Memory B cell (primary cell): ENCODE data around the gene ARL3.

Experiments
- ATAC-seq: fragments of 150-1000 bp; cut with Tn5 transposase; 2 replicates; pipeline ENCODE4 v1.10.0; 2021; ENCODE audit warnings: low read depth, mild to moderate bottlenecking, moderate library complexity
- DNase-seq, 2 donors: peaks; one replicate each; pipeline ENCODE4 v3.0.0; 2022; ENCODE audit warnings: low spot score in 2 of 2
- H3K27ac Mint-ChIP-seq: one replicate; pipeline ENCODE4 v1.8.0; 2022; ENCODE audit warnings: mild to moderate bottlenecking, moderate library complexity, mixed read lengths
- H3K27me3 Mint-ChIP-seq: one replicate; pipeline ENCODE4 v1.8.0; 2022; ENCODE audit warnings: mixed read lengths
- H3K36me3 Mint-ChIP-seq: one replicate; pipeline ENCODE4 v1.8.0; 2022; ENCODE audit warnings: mild to moderate bottlenecking, mixed read lengths
- H3K4me1 Mint-ChIP-seq: one replicate; pipeline ENCODE4 v1.8.0; 2022; ENCODE audit warnings: mixed read lengths
- H3K4me3 Mint-ChIP-seq: one replicate; pipeline ENCODE4 v1.8.0; 2022; ENCODE audit warnings: mild to moderate bottlenecking, moderate library complexity, mixed read lengths
- H3K9me3 Mint-ChIP-seq: one replicate; pipeline ENCODE4 v1.8.0; 2022; ENCODE audit warnings: mixed read lengths

ARL3 gene

DNA sequence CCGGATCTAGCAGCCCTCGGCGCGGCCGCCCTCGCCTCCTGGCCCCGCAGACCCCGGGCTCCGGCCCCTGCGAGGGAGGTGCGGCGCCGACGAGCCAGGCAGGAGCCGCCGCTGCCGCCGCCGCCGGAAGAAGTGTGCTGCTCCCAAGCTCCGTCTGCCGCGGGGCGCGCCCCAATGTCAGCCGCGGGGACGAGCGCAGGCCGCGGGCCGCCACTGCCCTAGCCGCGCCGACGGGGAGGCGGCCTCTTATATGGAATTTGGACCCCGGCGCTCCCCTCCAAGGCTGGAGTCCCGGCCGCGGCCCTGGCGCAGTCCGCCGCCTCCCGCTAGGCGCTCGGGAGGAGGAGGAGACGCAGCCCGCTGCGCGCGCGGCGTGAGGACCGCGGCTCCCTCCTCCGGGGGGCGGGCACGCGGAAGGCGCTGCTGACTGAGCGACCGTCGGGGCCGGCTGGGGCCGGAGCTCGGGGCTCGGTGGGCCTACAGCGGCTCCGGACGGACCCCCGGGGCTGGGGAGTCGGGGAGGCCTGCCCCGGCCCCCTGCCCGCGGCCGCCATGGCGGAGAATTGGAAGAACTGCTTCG lies 70.0 kb downstream of the ARL3 start, which contains the start of gene TRIM8:
TSS of gene TRIM8 (plus strand) at position 414 of the 580 bp plus-strand sequence. CDS start at position 553, 139 bp downstream.
- Mint-ChIP-seq H3K36me3 (peaks cover 2% of the 10 kb centered on the region), H3K27me3 (no peaks in the 10 kb centered on the region), H3K4me3 (peak within 1 kb of the TSS; percentile 96), H3K27ac (peak within 1 kb of the TSS; percentile 97), H3K4me1 (peaks cover 32% of the 10 kb centered on the region), H3K9me3 (no peaks in the 10 kb centered on the region)
- no peak for ATAC-seq
- peak; percentile 41 to 71 for DNase-seq

DNA sequence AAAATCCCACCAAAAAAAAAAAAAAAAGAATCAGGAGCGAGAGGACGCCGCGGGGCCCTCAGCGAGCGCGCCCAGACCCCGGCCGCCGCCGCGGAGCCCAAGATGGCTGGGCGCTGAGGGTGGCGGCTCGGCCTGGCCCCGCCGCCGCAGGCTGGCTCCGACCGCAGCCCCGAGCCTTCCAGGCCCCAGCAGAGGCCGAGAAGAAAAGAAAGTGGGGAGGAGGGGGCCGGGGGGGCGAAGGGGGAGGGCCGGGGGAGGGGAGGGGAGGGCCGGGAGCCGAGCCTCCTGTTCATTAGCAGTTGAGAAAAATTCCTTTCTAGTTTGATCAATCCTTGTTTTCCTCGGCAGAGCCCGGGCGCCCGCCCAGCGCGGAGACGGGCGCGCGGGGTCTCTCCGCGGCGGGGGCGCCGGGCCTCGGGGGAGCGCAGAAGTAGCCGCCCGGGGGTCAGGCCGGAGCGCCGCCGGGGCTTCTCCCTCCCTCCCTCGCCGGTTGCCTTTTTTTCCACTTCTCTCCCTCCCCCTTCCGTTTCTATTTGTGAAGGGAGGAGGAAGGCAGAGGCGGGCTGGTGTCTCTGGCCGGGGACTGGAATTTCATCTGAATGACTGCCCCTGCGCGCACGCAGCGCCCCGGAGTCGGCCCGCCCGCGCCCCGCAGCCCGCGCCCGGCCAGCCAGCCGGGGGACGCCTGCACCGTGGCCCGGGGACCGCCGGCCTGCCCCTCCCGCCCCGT lies 70.7 kb downstream of the ARL3 start:
- peak overlapping the region; percentile 84 for H3K27ac Mint-ChIP-seq
- H3K4me1 Mint-ChIP-seq, result peaks cover 25% of the 10 kb centered on the region
- H3K27me3 Mint-ChIP-seq, result no peaks in the 10 kb centered on the region
- no peaks in the 10 kb centered on the region for H3K9me3 Mint-ChIP-seq
- ATAC-seq (no peak), DNase-seq (no peak)
- H3K4me3 Mint-ChIP-seq, result peak overlapping the region; percentile 93
- peaks cover 2% of the 10 kb centered on the region for H3K36me3 Mint-ChIP-seq

DNA sequence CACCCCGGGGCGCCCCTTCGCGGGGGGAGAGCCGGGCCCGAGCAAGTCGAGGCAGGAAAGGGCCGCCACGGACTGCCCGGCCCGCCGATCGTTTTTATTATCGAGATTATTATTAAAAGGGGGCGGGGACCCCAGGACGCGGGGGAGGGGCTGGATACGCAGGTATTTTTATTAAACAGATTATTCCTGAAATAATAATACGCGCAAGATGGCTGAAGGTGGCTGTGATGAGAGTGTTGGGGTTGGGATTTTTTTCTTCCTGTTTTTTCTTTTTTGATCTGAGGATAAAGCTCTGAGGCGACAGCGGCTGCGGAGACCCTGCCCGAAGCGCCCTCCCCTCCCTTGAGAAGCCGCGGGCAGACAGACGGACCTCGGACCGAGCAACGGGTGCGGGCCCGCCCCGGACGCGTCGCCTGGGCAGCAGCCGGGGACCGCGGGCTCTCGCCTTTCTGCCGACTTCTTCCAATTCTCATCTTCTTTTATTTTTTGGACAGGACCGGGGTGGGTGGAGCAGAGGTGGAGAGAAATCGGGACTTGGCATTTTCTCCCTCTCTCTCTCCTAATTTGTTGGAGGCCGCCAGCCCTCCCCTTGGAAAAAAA lies 71.4 kb downstream of the ARL3 start:
- H3K9me3 Mint-ChIP-seq, result no peaks in the 10 kb centered on the region
- H3K36me3 Mint-ChIP-seq, result peaks cover 2% of the 10 kb centered on the region
- peak overlapping the region; percentile 93 for H3K4me3 Mint-ChIP-seq
- no peaks in the 10 kb centered on the region for H3K27me3 Mint-ChIP-seq
- ATAC-seq (no peak), DNase-seq (peak; percentile 37 to 41)
- peak overlapping the region; percentile 84 for H3K27ac Mint-ChIP-seq
- H3K4me1 Mint-ChIP-seq, result peaks cover 19% of the 10 kb centered on the region

DNA sequence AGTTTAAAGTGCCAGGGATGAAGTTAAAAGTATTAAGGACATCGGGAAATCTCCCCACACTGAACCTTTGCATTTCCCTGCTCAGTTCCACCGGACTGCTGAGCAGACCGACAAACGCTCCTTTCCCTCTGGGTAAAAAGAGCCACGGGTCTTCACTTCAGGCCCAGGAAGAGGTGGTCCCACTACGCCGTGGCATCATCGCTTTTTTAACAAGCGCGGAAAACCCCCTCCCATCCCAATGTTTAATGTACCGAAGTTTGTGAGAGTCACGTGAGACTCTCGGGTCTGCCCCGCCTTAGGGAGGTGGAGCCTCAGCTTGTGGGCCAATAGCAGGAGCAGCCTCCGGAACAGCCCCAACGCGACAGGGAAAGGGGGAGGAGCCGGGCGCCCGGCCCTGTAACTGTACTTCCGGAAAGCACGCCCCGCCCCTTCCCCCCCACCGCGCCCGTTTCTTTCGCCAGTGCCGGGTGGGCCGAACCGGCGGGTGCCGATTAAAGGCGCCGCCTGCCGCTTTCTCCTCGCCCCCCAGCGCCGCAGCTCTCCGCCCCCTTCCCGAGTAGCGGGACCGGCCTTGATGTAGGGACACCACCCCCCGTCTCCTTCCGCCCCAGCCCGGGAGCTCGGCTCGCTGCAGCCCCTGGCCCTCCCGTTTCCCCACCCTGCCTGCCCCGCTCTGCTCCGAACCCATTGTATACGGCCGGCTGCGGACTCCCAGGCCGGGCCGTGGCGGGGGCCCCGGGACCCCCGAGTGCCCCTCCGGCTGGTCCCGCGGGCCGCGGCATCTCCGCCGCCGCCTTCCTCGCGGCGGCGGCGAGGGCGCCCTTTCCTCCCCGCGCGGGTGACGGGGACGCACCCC lies 72.1 kb downstream of the ARL3 start:
- Mint-ChIP-seq H3K9me3 (no peaks in the 10 kb centered on the region), H3K36me3 (peaks cover 2% of the 10 kb centered on the region), H3K27me3 (no peaks in the 10 kb centered on the region), H3K4me3 (peak overlapping the region; percentile 93), H3K27ac (peak overlapping the region; percentile 94), H3K4me1 (peaks cover 13% of the 10 kb centered on the region)
- DNase-seq (peak; percentile 83 to 92), ATAC-seq (peak; percentile 70)

DNA sequence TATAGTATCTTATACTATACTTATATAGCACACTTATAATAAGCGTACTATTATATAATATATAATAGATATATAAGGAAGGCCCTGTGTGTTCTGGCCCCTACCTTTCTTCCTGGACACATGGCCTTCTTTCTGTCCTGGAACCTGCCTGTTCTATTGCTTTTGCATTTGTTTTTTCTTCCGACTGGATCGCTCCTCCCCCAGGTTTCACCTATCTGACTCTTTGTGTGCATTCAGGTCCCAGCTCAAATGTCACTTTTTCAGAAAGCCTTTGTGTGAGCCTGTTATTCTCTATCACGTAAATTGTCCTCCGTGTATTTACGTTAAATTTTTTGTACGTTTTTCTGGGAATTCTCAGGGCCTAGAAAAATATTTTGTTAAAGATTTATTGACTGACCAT lies 72.8 kb downstream of the ARL3 start:
- Mint-ChIP-seq H3K4me3 (peak overlapping the region; percentile 88), H3K27ac (peak overlapping the region; percentile 94), H3K4me1 (peaks cover 8% of the 10 kb centered on the region), H3K9me3 (no peaks in the 10 kb centered on the region), H3K36me3 (peaks cover 2% of the 10 kb centered on the region), H3K27me3 (no peaks in the 10 kb centered on the region)
- ATAC-seq (no peak), DNase-seq (no peak)

DNA sequence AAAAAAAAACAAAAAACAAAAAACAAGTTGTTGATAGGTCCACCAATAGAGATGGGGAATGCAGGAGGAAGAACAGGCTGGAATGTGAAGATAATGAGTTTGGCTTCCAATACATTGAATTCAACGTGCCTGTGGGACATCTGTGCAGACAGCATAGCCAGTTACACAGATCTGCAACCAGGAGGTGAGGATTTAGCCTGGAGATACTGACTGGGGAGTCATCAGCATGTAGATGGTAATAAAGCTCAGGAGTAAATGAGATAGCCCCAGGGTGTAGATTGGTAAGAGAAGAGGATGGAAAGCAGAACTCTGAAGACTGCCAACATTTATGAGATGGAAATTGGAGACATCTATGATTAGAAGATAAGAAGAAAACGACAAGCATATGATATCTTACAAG lies 74.7 kb downstream of the ARL3 start:
- Mint-ChIP-seq H3K9me3 (no peaks in the 10 kb centered on the region), H3K36me3 (no peaks in the 10 kb centered on the region), H3K27me3 (no peaks in the 10 kb centered on the region), H3K27ac (no peak overlapping the region), H3K4me1 (peaks cover 11% of the 10 kb centered on the region), H3K4me3 (no peak overlapping the region)
- DNase-seq (no peak), ATAC-seq (no peak)

DNA sequence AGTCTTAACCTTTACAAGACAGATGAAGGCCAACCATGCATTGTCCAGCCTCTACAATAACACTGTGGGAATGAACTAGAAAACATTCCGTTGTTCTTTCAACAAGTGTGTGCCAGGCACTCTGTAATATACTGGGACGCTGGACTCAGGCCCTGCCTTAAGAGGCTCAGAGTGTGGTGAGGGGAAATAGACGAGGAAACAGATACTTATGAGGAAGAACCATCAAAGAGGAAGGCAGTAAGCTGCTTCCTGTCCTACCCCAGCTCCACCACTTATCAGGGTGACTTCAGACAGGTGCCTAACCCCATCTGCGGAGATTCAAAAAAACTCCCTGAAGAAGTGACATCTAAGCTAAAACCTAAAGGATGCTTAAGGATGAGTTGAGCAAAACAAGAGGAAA lies 78.8 kb downstream of the ARL3 start:
- Mint-ChIP-seq H3K36me3 (peaks cover 7% of the 10 kb centered on the region), H3K4me1 (peaks cover 15% of the 10 kb centered on the region), H3K27ac (peak overlapping the region; percentile 85), H3K9me3 (no peaks in the 10 kb centered on the region), H3K27me3 (no peaks in the 10 kb centered on the region), H3K4me3 (no peak overlapping the region)
- ATAC-seq (peak; percentile 97), DNase-seq (peak in 1 of 2 donors; percentile 25)

DNA sequence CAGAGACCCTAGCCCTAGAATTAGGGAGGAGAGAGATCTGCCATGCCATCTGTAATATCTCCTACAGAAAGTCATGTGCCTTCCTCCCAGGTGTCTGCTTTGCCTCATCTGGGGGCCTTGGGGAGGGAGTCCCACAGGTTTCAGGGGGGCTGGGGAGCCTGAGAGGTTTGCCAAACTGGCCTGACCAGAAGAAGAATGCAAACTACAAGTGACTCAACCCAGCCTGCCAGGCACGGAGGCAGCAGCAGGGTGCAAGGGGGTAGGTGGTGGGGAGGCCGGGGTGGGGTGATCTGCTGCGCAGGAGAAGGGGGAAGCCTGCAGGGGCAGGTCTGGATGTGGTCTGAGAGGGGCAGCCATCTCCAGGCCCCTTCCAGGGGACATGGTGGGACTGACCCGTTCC lies 79.5 kb downstream of the ARL3 start:
- Mint-ChIP-seq H3K4me3 (no peak overlapping the region), H3K9me3 (no peaks in the 10 kb centered on the region), H3K4me1 (peaks cover 15% of the 10 kb centered on the region), H3K27ac (peak overlapping the region; percentile 62), H3K36me3 (peaks cover 7% of the 10 kb centered on the region), H3K27me3 (no peaks in the 10 kb centered on the region)
- DNase-seq (no peak), ATAC-seq (no peak)

DNA sequence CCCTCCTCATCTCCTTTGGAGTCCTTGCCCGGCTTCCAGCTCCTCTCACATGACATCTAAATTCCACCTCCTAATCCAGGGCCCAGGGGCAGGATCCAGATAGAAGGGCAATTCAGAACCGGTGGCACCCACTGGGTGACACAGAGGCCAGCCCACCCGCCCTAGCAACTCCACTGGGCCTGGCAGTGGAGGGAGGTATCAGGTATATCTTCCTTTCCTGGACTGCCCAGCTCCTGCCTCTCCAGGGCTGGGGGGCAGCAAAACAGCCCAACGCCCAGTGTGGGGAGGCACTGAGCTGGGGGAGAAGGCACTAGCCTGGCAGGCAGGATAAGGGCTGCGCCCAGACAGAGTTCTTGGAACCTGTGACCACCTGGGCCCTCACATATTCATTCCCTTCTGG lies 80.3 kb downstream of the ARL3 start:
- Mint-ChIP-seq H3K9me3 (no peaks in the 10 kb centered on the region), H3K4me3 (no peak overlapping the region), H3K27me3 (no peaks in the 10 kb centered on the region), H3K4me1 (peaks cover 15% of the 10 kb centered on the region), H3K27ac (no peak overlapping the region), H3K36me3 (peaks cover 7% of the 10 kb centered on the region)
- no peak for ATAC-seq
- DNase-seq, result no peak

DNA sequence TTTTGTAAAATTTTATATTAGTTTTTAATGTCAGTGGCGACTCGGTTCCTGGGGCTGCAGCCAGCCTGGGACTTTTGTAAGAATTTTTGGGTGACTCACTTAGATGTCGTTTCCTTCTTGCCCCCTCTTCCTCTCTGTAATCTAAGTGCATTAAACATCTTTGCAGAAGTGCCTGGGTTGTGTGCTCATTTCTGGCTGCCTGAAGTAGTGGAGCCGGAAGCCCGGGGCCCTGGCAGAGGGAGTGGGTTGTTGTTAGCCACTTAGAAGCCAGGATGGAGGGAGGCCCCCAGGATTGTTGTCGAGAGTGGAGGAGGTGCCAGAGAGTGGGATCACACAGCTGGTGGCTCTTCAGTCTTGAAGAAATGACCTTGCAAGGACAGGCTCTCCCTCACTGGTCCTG lies 80.9 kb downstream of the ARL3 start:
- Mint-ChIP-seq H3K9me3 (no peaks in the 10 kb centered on the region), H3K4me3 (no peak overlapping the region), H3K27ac (no peak overlapping the region), H3K4me1 (peaks cover 15% of the 10 kb centered on the region), H3K27me3 (no peaks in the 10 kb centered on the region), H3K36me3 (peaks cover 7% of the 10 kb centered on the region)
- ATAC-seq (no peak), DNase-seq (no peak)

DNA sequence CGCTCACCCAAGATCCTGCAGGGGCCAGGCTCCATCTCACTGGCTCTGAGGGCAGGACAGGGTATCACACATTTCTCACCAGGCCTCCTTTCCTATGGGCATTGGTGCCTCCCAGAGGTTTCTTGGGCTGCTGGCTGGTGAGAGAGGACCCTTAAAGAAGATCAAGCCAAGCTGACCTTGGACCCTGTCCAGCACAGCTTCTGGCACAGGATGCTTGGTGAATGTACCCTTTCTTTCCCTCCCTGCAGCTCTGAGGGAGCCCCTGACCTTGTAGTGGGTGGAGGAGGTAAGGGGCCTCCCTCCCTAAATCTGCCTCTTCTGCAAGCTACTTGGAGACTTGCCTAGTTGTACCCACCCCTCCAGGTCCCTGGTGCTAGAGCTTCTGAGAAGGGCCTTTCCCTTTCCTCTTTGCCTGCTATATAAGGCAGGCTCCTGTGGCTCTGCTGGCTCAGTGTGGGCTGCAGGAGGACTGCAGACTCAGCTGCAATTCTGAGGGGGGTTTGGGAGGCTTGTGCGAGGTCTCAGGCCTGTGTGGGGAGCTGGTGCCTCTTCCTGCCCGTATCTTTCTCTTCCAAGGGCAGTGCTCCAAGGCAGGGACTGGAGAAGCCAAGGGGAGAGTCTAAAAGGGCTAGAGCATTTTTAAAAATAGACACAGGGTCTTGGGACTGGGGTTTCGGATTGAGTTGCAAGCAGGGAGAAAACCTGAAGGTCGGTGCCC lies 81.6 kb downstream of the ARL3 start:
- H3K4me1 Mint-ChIP-seq, result peaks cover 15% of the 10 kb centered on the region
- peaks cover 7% of the 10 kb centered on the region for H3K36me3 Mint-ChIP-seq
- no peaks in the 10 kb centered on the region for H3K9me3 Mint-ChIP-seq
- DNase-seq, result no peak
- no peaks in the 10 kb centered on the region for H3K27me3 Mint-ChIP-seq
- peak overlapping the region; percentile 18 for H3K27ac Mint-ChIP-seq
- no peak overlapping the region for H3K4me3 Mint-ChIP-seq
- no peak for ATAC-seq

DNA sequence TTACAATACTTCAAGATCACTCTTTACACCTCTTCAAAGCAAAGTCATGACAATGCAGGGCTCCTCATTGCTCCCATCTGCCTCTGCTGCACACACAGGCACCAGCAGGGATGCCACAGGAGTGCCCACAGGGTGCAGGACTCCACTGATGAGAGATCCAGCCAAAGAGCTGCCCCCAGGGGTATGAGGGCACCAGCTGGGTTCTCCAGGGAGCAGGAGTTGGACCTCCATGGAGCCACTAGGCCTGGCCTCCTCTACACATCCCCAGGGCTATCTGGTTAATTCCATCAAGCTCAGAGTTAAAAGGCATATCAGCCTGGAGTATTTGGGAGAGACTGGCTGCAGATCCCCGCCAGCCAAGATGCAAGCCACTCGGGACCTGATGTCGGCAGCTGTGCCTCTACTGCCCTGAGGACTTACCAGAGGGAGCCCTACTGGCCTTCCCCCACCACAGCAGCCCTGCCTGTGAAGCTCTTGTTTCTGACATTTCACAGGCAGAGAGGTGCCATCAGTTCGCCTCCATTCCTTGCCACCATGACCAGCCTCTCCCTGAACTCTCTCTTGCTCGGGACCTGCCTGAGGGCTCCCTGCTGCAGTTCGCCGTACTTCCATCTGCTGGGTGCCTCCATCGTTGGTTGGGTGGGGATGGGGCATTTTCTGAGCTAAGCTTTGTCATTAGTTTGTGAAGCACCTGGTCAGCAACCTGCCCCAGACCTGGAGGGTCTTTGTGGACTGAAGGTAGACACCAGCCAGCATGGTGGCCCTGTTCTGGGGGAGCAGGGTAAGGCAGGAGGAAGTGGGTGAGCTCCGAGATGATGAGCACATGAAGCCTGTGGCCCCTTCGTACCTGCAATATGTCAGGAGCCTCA lies 82.4 kb downstream of the ARL3 start:
- Mint-ChIP-seq H3K27me3 (no peaks in the 10 kb centered on the region), H3K27ac (peak overlapping the region; percentile 18), H3K4me1 (peaks cover 15% of the 10 kb centered on the region), H3K9me3 (no peaks in the 10 kb centered on the region), H3K36me3 (peaks cover 9% of the 10 kb centered on the region), H3K4me3 (no peak overlapping the region)
- no peak for ATAC-seq
- no peak for DNase-seq

DNA sequence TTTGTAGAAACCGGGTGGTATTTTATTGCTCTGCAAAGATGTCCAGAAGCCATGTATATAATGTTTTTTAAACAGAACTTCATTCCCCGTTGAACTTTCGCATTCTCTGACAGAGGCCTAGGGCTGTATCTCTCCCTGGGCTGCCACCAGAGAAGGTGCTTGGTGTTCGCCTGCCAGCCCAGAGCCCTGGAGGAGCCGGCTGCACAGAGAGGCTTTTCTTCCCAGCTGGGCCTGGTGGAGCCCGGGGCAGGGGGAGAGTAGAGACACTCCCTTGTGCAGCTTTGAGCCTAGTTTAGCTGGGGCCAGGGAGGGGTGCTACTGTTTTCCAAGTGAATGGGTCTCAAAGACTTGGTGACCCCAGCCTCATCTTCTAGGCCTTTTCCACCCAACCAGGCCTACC lies 83.5 kb downstream of the ARL3 start:
- DNase-seq (no peak), ATAC-seq (no peak)
- H3K36me3 Mint-ChIP-seq, result peaks cover 10% of the 10 kb centered on the region
- no peak overlapping the region for H3K4me3 Mint-ChIP-seq
- H3K27ac Mint-ChIP-seq, result no peak overlapping the region
- H3K9me3 Mint-ChIP-seq, result no peaks in the 10 kb centered on the region
- H3K27me3 Mint-ChIP-seq, result no peaks in the 10 kb centered on the region
- peaks cover 15% of the 10 kb centered on the region for H3K4me1 Mint-ChIP-seq
